Measurements from ENCODE around the gene XIRP2. TPM values are rescaled to one million over a fixed set of nuclear protein-coding genes. Genes with fewer than 3 reads are reported as not detected.

XIRP2 gene
- total and polyA plus RNA-seq, 4 donors = under 0.01 to 0.14 (median 0.01) TPM; not detected in 1

DNA sequence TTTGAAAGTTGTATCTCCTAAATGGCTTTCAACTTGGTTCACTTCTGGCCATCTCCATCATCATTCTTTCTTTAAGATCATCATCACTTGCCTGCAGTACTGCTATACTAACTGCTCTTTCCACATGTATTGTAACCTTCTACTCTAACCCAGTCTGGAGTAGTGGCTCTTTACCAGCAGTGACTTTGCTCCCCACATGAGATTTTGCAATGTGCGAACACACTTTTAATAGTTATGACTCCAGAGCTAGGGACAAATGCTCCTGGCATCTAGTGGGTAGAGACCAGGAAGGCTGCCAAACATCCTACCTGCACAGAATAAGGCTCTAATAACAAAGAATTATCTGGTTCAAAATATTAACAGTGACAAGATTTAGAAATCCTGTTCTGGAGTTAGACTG lies 243.8 kb downstream of the XIRP2 start:
- no peaks in the 10 kb centered on the region for H3K36me3 ChIP-seq (ENCODE audit: control insufficient read depth in 4 of 4, insufficient read depth in 3 of 4, low read depth in 1 of 4, low read length in 3 of 4)
- no peak overlapping the region for H3K27ac ChIP-seq (ENCODE audit: low read depth in 1 of 2, low read length in 2 of 2)
- H3K4me3 ChIP-seq (ENCODE audit: low read depth in 1 of 3, low read length in 3 of 3) = no peak overlapping the region
- WGBS = 92% methylated on average over 1 of the region's 1 CpG
- TF ChIP-seq, protein P1, sequence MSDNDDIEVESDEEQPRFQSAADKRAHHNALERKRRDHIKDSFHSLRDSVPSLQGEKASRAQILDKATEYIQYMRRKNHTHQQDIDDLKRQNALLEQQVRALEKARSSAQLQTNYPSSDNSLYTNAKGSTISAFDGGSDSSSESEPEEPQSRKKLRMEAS (IDR thresholded peaks at IDR 0.05) = no peak
- TF ChIP-seq, protein P2, sequence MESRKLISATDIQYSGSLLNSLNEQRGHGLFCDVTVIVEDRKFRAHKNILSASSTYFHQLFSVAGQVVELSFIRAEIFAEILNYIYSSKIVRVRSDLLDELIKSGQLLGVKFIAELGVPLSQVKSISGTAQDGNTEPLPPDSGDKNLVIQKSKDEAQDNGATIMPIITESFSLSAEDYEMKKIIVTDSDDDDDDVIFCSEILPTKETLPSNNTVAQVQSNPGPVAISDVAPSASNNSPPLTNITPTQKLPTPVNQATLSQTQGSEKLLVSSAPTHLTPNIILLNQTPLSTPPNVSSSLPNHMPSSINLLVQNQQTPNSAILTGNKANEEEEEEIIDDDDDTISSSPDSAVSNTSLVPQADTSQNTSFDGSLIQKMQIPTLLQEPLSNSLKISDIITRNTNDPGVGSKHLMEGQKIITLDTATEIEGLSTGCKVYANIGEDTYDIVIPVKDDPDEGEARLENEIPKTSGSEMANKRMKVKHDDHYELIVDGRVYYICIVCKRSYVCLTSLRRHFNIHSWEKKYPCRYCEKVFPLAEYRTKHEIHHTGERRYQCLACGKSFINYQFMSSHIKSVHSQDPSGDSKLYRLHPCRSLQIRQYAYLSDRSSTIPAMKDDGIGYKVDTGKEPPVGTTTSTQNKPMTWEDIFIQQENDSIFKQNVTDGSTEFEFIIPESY (IDR thresholded peaks at IDR 0.05) = no peak
- TF ChIP-seq, protein P3, sequence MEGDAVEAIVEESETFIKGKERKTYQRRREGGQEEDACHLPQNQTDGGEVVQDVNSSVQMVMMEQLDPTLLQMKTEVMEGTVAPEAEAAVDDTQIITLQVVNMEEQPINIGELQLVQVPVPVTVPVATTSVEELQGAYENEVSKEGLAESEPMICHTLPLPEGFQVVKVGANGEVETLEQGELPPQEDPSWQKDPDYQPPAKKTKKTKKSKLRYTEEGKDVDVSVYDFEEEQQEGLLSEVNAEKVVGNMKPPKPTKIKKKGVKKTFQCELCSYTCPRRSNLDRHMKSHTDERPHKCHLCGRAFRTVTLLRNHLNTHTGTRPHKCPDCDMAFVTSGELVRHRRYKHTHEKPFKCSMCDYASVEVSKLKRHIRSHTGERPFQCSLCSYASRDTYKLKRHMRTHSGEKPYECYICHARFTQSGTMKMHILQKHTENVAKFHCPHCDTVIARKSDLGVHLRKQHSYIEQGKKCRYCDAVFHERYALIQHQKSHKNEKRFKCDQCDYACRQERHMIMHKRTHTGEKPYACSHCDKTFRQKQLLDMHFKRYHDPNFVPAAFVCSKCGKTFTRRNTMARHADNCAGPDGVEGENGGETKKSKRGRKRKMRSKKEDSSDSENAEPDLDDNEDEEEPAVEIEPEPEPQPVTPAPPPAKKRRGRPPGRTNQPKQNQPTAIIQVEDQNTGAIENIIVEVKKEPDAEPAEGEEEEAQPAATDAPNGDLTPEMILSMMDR (IDR thresholded peaks at IDR 0.05; ENCODE audit: low read depth, low read length, missing input control) = no peak
- TF ChIP-seq EGR1 (IDR thresholded peaks at IDR 0.05; ENCODE audit: low read depth in 2 of 2) (no peak), HNF4A (conservative IDR thresholded peaks at IDR 0.05) (no peak), FOXA1 (IDR thresholded peaks at IDR 0.05) (no peak), RXRA (IDR thresholded peaks at IDR 0.05) (no peak), TAF1 (conservative IDR thresholded peaks at IDR 0.05) (no peak), JUND (IDR thresholded peaks at IDR 0.05) (no peak), HNF4G (IDR thresholded peaks at IDR 0.05) (no peak), FOXA2 (IDR thresholded peaks at IDR 0.05) (no peak), GABPA (IDR thresholded peaks at IDR 0.05 in 1 of 2, conservative IDR thresholded peaks at IDR 0.05 in 1 of 2) (no peak), SP1 (IDR thresholded peaks at IDR 0.05) (no peak), YY1 (IDR thresholded peaks at IDR 0.05) (no peak)
- TF ChIP-seq, protein P4, sequence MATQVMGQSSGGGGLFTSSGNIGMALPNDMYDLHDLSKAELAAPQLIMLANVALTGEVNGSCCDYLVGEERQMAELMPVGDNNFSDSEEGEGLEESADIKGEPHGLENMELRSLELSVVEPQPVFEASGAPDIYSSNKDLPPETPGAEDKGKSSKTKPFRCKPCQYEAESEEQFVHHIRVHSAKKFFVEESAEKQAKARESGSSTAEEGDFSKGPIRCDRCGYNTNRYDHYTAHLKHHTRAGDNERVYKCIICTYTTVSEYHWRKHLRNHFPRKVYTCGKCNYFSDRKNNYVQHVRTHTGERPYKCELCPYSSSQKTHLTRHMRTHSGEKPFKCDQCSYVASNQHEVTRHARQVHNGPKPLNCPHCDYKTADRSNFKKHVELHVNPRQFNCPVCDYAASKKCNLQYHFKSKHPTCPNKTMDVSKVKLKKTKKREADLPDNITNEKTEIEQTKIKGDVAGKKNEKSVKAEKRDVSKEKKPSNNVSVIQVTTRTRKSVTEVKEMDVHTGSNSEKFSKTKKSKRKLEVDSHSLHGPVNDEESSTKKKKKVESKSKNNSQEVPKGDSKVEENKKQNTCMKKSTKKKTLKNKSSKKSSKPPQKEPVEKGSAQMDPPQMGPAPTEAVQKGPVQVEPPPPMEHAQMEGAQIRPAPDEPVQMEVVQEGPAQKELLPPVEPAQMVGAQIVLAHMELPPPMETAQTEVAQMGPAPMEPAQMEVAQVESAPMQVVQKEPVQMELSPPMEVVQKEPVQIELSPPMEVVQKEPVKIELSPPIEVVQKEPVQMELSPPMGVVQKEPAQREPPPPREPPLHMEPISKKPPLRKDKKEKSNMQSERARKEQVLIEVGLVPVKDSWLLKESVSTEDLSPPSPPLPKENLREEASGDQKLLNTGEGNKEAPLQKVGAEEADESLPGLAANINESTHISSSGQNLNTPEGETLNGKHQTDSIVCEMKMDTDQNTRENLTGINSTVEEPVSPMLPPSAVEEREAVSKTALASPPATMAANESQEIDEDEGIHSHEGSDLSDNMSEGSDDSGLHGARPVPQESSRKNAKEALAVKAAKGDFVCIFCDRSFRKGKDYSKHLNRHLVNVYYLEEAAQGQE (IDR thresholded peaks at IDR 0.05) = no peak
- DNase-seq (ENCODE audit: low spot score) = no peak
- H3K9ac ChIP-seq (ENCODE audit: low read depth in 1 of 2, low read length in 2 of 2) = no peak overlapping the region
- H3K9me3 ChIP-seq (ENCODE audit: control insufficient read depth in 4 of 4, low read length in 3 of 4) = no peaks in the 10 kb centered on the region
- no peaks in the 10 kb centered on the region for H3K27me3 ChIP-seq (ENCODE audit: control insufficient read depth in 4 of 4, insufficient read depth in 4 of 4, low read length in 3 of 4)
- no peaks in the 10 kb centered on the region for H3K4me1 ChIP-seq (ENCODE audit: control insufficient read depth in 4 of 4, insufficient read depth in 4 of 4, low read length in 3 of 4)

DNA sequence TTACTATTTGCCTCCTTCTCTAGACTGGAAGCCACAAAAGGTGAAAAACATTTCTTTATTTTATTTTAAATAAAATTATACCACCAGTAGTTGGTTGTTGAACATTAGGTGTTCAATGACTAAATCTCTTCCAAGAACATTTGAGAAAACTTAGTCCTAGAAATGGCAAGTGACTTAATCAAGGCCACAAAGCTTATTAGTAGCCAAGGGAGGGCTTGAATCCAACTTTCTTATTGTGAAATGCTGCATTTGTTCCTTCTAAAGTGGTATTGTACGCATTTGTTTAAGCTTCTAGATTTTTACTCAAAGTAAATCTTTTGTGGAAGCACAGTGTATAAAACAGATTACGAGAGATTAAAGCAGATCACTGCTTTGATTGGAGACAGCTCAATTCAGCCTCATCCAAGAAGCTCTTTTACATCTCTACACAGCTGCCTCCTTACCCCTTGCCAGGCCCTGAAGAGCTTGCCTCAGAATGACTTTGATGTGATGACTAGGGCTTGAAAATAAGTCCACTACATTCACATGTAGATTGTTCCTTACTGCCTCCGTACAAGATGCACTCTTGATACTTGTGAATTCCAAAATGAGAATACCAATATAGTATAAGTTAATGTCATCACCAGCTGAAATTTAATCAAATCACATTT lies 244.8 kb downstream of the XIRP2 start:
- Histone ChIP-seq H3K36me3 (ENCODE audit: control insufficient read depth in 4 of 4, insufficient read depth in 3 of 4, low read depth in 1 of 4, low read length in 3 of 4) (no peaks in the 10 kb centered on the region), H3K27me3 (ENCODE audit: control insufficient read depth in 4 of 4, insufficient read depth in 4 of 4, low read length in 3 of 4) (no peaks in the 10 kb centered on the region), H3K9me3 (ENCODE audit: control insufficient read depth in 4 of 4, low read length in 3 of 4) (no peaks in the 10 kb centered on the region), H3K4me3 (ENCODE audit: low read depth in 1 of 3, low read length in 3 of 3) (no peak overlapping the region), H3K9ac (ENCODE audit: low read depth in 1 of 2, low read length in 2 of 2) (no peak overlapping the region), H3K27ac (ENCODE audit: low read depth in 1 of 2, low read length in 2 of 2) (no peak overlapping the region), H3K4me1 (ENCODE audit: control insufficient read depth in 4 of 4, insufficient read depth in 4 of 4, low read length in 3 of 4) (no peaks in the 10 kb centered on the region)
- DNase-seq (ENCODE audit: low spot score) = no peak
- WGBS = 86% methylated on average over 3 of the region's 3 CpGs
- TF ChIP-seq NR2F2 (IDR thresholded peaks at IDR 0.05) = no peak
- no peak for TF ChIP-seq EGR1 (IDR thresholded peaks at IDR 0.05; ENCODE audit: low read depth in 2 of 2)

Data from liver (tissue), 9 donors.